HepG2 (cell line): ENCODE results near the gene ABCB4. TPM values are rescaled to one million over a fixed set of nuclear protein-coding genes. Genes with fewer than 3 reads are reported as not detected.

Experiments used
- ARID2 ChIP-seq: sonication (generic); formaldehyde crosslinking; IDR thresholded peaks from 2 replicates; pipeline ENCODE4 v1.8.1; 2022; ENCODE audit warnings: mild to moderate bottlenecking, missing genetic modification reagents, borderline replicate concordance
- ARID3A ChIP-seq: IDR thresholded peaks from 2 replicates; pipeline ENCODE4 v1.6.1; 2012; ENCODE audit warnings: low read depth, low read length, improper control_type of control experiment
- ATF7-NPFF ChIP-seq: sonication (generic); formaldehyde crosslinking; IDR thresholded peaks from 2 replicates; pipeline ENCODE4 v1.8.1; 2023; ENCODE audit warnings: mild to moderate bottlenecking, low read depth, missing genetic modification reagents, moderate library complexity
- BRCA1 ChIP-seq: sonication (generic); formaldehyde crosslinking; IDR thresholded peaks from 2 replicates; pipeline ENCODE4 v1.4.0; 2020; ENCODE audit warnings: missing genetic modification reagents
- CENPX ChIP-seq: sonication (generic); formaldehyde crosslinking; IDR thresholded peaks from 2 replicates; pipeline ENCODE4 v1.9.0; 2021; ENCODE audit warnings: mild to moderate bottlenecking, missing genetic modification reagents, moderate library complexity
- JUNB ChIP-seq: sonication (generic); formaldehyde crosslinking; IDR thresholded peaks from 2 replicates; pipeline ENCODE4 v1.8.0; 2022; ENCODE audit warnings: missing genetic modification reagents, mild to moderate bottlenecking, borderline replicate concordance
- KLF11 ChIP-seq: IDR thresholded peaks from 2 replicates; pipeline ENCODE4 v1.6.1; 2016; ENCODE audit warnings: missing compliant biosample characterization
- NFE2 ChIP-seq: sonication (generic); formaldehyde crosslinking; IDR thresholded peaks from 2 replicates; pipeline ENCODE4 v1.4.0; 2020; ENCODE audit warnings: missing genetic modification reagents
- NFYC ChIP-seq: IDR thresholded peaks from 2 replicates; pipeline ENCODE4 v1.6.1; 2016; ENCODE audit warnings: missing genetic modification reagents, missing compliant biosample characterization
- NKX3-1 ChIP-seq: sonication (generic); formaldehyde crosslinking; IDR thresholded peaks from 2 replicates; pipeline ENCODE4 v1.5.0; 2020; ENCODE audit warnings: missing genetic modification reagents
- RARG ChIP-seq: sonication (generic); formaldehyde crosslinking; IDR thresholded peaks from 2 replicates; pipeline ENCODE4 v1.4.0; 2020; ENCODE audit warnings: low read depth, mild to moderate bottlenecking, missing genetic modification reagents
- SAP130 ChIP-seq: IDR thresholded peaks from 2 replicates; pipeline ENCODE4 v1.6.1; 2016; ENCODE audit warnings: low read depth
- SKIL ChIP-seq: sonication (generic); formaldehyde crosslinking; IDR thresholded peaks from 2 replicates; pipeline ENCODE4 v1.8.0; 2022; ENCODE audit warnings: missing genetic modification reagents, mild to moderate bottlenecking, moderate library complexity, borderline replicate concordance
- TFAP4 ChIP-seq: sonication (generic); IDR thresholded peaks from 2 replicates; pipeline ENCODE4 v1.6.1; 2016; ENCODE audit warnings: low read depth, borderline replicate concordance
- TRIM24 ChIP-seq: sonication (generic); formaldehyde crosslinking; IDR thresholded peaks from 2 replicates; pipeline ENCODE4 v1.8.0; 2022; ENCODE audit warnings: mild to moderate bottlenecking, missing genetic modification reagents
- UBTF ChIP-seq: sonication (generic); formaldehyde crosslinking; IDR thresholded peaks from 2 replicates; pipeline ENCODE4 v1.4.0; 2020; ENCODE audit warnings: mild to moderate bottlenecking, missing genetic modification reagents
- ZBTB25 ChIP-seq: IDR thresholded peaks from 2 replicates; pipeline ENCODE4 v1.6.1; 2018; ENCODE audit warnings: missing genetic modification reagents
- ZNF224 ChIP-seq: sonication (generic); formaldehyde crosslinking; IDR thresholded peaks from 2 replicates; pipeline ENCODE4 v1.5.0; 2020; ENCODE audit warnings: mild to moderate bottlenecking, missing genetic modification reagents
- ZNF44 ChIP-seq: sonication (generic); formaldehyde crosslinking; IDR thresholded peaks from 2 replicates; pipeline ENCODE4 v1.5.1; 2020; ENCODE audit warnings: mild to moderate bottlenecking, missing genetic modification reagents
- ZNF441 ChIP-seq: sonication (generic); formaldehyde crosslinking; IDR thresholded peaks from 2 replicates; pipeline ENCODE4 v1.7.0; 2021; ENCODE audit warnings: missing genetic modification reagents, borderline replicate concordance
- ZNF543 ChIP-seq: sonication (generic); formaldehyde crosslinking; IDR thresholded peaks from 2 replicates; pipeline ENCODE4 v1.4.0; 2020; ENCODE audit warnings: mild to moderate bottlenecking, missing genetic modification reagents
- ZNF546 ChIP-seq: sonication (generic); formaldehyde crosslinking; conservative IDR thresholded peaks from 2 replicates; pipeline ENCODE4 v1.8.1; 2023; ENCODE audit warnings: mild to moderate bottlenecking, missing genetic modification reagents
- polyA plus RNA-seq, 8 experiments: library from polyadenylated mRNA; depleted of rRNA in 3 of 8; stranded (reverse) in 7 of 8; unstranded in 1 of 8; fragments of >200 nt; fragmentation: Illumina TruSeq in 4 of 8; extraction: Trizol in 4 of 8; gene quantifications; 2 replicates each; pipeline versions ENCODE4 v1.2.1 to v1.2.3, GENCODE V29; 2011 to 2016; ENCODE audit warnings: low read depth in 4 of 8, missing spikeins in 1 of 8, mixed read lengths in 1 of 8; ENCODE audit not compliant: insufficient read depth in 1 of 8
- total RNA-seq, 5 experiments: library from RNA; depleted of rRNA; stranded (reverse); fragments of >200 nt; fragmentation: Illumina TruSeq; extraction: Trizol; gene quantifications; 2 replicates each; pipeline ENCODE4 v1.2.3, GENCODE V29; 2016; ENCODE audit warnings: low read depth in 1 of 5

ABCB4 gene
- total and polyA plus RNA-seq, 2 of the 13 experiments (the other 11 are each of a cell fraction or from before 2014, with no cell fraction given), result 18.0 to 32.4 TPM

- TF ChIP-seq ZNF441 (peak; percentile 81), ZNF543 (CRISPR knock-in tag) (no peak), ZNF44 (CRISPR knock-in tag) (no peak), RARG (CRISPR knock-in tag) (no peak), NFYC (CRISPR knock-in tag) (no peak), ZNF224 (CRISPR knock-in tag) (no peak), ARID3A (0 out of 2 replicates have a peak, but pooled peaks have one; percentile 32), BRCA1 (CRISPR knock-in tag) (no peak), UBTF (CRISPR knock-in tag) (0 out of 2 replicates have a peak, but pooled peaks have one; percentile 16), ARID2 (CRISPR knock-in tag) (no peak), KLF11 (CRISPR knock-in tag) (no peak), ATF7-NPFF (no peak; the same call in 1 of the 2 replicates), ZBTB25 (CRISPR knock-in tag) (no peak), TRIM24 (no peak), ZNF546 (no peak), SKIL (CRISPR knock-in tag) (peak; percentile 85), SAP130 (CRISPR knock-in tag) (peak; percentile 59; the same call in 1 of the 2 replicates), NFE2 (no peak), TFAP4 (no peak; the same call in 1 of the 2 replicates), NKX3-1 (CRISPR knock-in tag) (no peak), JUNB (CRISPR knock-in tag) (peak; percentile 29; the same call in 1 of the 2 replicates), CENPX (no peak)
These were observed 11.5 kb downstream of the ABCB4 start (continued) for GRCh38 chr7:87463982-87464381.
